ENCODE measurements around the gene SMS.

The SMS gene

DNA sequence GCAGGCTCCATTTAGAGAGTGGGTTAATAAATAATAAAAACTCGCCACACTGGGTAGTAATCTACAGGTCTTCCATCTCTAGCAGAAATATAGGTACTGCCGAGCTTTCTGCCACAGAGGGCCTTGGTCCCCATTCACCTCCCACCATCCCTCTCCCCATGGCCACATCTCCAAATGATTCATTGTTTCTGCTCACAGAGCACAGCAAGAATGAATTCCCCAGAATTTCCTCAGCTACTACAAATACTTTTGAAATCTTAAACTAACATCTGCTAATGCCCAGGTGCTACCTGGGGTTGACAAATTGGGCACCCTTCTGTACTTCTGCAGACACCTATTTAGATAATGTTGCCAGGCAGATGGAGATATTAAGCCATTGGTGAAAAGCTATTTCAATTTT lies 96.7 kb downstream of the SMS start:
- DNase-seq (ENCODE audit: low spot score), result no peak

DNA sequence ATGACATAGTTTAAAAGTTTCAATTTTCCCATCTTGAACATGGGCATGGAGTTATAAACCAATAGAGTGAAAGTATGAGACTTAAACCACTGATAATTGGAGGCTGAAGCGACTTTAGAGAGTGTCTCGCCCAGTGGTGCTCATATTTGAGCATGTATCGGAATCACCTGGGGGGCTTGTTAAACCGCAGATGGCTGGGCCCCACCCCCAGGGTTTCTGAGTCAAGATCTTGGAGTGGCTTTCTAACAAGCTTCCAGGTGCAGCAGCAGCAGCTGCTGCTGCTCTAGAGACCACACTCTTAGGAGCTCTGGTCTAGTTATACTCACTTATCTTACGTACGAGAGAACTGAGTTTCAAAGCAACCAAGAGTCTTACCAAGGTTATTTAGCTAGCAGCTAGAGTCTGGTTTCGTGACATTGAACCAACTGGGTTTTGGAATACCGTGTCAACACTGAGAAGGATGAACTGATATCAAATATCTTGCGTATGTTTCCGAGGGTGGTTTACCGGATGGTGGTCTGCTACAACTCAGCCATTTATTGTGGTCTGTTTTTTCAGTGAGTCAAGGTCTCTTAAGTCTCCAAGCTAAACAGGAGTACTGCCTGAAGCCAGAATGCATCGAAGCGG lies 97.5 kb downstream of the SMS start:
- no peak for DNase-seq (ENCODE audit: low spot score)

DNA sequence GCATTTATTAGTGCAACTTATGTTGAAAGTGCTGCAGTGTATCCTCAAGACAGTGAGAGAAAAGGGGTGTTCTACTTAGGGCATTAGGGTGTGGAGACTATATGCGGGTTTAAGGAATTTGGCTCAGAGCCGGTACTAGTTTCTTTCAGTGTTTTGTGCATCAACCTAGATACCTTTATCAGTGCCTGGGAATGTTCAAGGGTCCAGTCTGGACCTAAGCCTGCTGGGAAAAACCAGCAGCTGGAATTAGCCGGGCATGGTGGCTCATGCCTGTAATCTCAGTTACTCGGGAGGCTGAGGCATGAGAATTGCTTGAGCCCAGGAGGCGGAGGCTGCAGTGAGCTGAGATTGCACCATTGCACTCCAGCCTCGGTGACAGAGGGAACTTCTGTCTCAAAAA lies 99.0 kb downstream of the SMS start:
- DNase-seq (ENCODE audit: low spot score), result no peak

DNA sequence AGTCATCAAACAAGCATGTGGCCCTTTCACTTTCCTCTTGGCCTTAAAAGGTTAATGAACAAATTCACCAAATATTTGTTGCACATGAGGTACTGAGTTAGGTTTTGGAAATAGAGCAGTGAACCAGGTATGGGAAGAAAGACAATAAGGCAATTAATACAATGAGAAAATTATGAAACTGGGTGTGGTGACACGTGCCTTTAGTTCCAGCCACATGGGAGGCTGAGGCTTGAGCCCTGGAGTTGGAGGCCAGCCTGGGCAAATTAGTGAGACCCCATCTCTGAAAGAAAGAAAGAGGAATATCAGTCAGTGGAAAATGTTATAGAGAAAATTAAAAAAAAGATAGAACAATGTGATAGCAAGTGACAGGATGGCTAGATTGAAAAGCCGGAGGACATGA lies 99.7 kb downstream of the SMS start:
- DNase-seq (ENCODE audit: low spot score), result no peak

DNA sequence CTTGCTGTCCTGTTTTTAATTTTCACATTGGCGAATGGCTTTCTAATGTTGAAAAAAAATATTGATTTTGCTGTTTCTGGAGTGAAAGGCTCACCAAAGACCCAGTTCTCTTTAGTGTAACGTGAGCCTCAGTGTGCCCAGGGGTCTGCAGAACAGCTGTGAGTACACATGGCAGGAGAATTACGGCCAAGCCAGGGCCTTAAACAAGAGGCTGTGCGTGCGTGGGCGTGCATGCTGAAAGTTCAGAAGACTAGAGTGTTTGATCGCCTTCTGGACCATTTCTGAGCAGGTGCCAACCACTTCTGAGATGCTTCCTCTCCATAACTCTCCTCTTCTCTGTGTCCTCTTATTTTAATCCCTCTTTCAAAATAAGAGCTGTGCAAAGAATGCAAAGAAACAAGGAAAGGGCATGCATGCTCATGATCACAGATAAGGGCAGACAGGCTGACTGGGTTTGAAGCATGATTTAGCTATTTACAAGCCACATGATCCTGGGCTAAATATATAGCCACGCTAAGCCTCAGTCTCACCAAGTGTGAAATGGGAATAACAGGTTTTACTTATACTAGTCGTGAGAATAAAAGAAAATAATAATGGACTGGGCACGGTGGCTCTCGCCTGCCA lies 101.5 kb downstream of the SMS start:
- DNase-seq (ENCODE audit: low spot score), result no peak

DNA sequence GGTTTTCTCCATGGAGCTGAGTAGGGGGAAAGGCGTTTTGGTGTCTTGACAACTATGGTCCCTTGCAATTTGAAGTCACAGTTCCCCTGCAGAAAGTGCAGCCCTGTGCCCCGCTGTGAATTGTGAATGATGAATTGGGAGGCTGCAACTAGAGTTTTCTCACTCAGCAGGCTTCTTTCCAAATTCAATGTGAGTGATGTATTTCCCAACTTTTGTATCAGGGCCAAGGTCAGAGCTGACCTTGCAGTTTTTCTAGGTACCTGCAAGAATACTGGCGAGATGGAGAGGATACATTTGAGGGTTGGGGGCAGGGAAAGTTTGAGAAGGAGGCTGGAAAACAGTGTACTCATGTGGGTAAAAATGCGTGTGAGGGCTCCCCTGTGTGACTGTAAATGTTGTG lies 103.4 kb downstream of the SMS start:
- no peak for DNase-seq (ENCODE audit: low spot score)
